HepG2 (cell line): ENCODE data around the gene HJURP. TPM values are rescaled to one million over a fixed set of nuclear protein-coding genes. Genes with fewer than 3 reads are reported as not detected.

Experiments
- EP300 ChIP-seq, 3 experiments: sonication (generic) in 1 of 3; formaldehyde crosslinking in 1 of 3; IDR thresholded peaks; 2 replicates each; pipeline versions ENCODE4 v1.5.1 to v1.6.1; 2011 to 2020; ENCODE audit warnings: low read depth in 2 of 3, low read length in 2 of 3, borderline replicate concordance in 1 of 3, improper control_type of control experiment in 1 of 3, mild to moderate bottlenecking in 1 of 3, missing genetic modification reagents in 1 of 3, moderate library complexity in 1 of 3
- FOXK2 ChIP-seq: fragments of 450-650 bp; IDR thresholded peaks from 2 replicates; pipeline ENCODE4 v1.6.1; 2016
- GATAD2A ChIP-seq: IDR thresholded peaks from 2 replicates; pipeline ENCODE4 v1.6.1; 2016
- NCOR1 ChIP-seq: fragments of 200-600 bp; sonication (generic); IDR thresholded peaks from 2 replicates; pipeline ENCODE4 v1.7.0; 2017; ENCODE audit warnings: antibody characterized with exemption, low read length, borderline replicate concordance
- NFRKB ChIP-seq: fragments of 450-650 bp; IDR thresholded peaks from 2 replicates; pipeline ENCODE4 v1.6.1; 2017
- POLR2AphosphoS5 ChIP-seq: IDR thresholded peaks from 2 replicates; pipeline ENCODE4 v1.6.1; 2012; ENCODE audit warnings: low read depth, low read length
- SCMH1 ChIP-seq: sonication (generic); formaldehyde crosslinking; IDR thresholded peaks from 2 replicates; pipeline ENCODE4 v1.9.0; 2021; ENCODE audit warnings: missing genetic modification reagents, mild to moderate bottlenecking, borderline replicate concordance
- SRSF1 ChIP-seq: fragments of 200-400 bp; formaldehyde crosslinking; optimal IDR thresholded peaks from 2 replicates; pipeline ENCODE3; 2017; ENCODE audit warnings: mild to moderate bottlenecking, low read depth, low read length, moderate library complexity
- TGIF2 ChIP-seq: IDR thresholded peaks from 2 replicates; pipeline ENCODE4 v1.6.1; 2016; ENCODE audit warnings: control low read depth, missing compliant biosample characterization
- THAP11 ChIP-seq: IDR thresholded peaks from 2 replicates; pipeline ENCODE4 v1.6.1; 2016; ENCODE audit warnings: missing biosample characterization, missing genetic modification reagents
- ZMAT3 ChIP-seq: sonication (generic); formaldehyde crosslinking; conservative IDR thresholded peaks from 2 replicates; pipeline ENCODE4 v1.7.0; 2021; ENCODE audit warnings: missing genetic modification reagents
- ZNF136 ChIP-seq: sonication (generic); formaldehyde crosslinking; IDR thresholded peaks from 2 replicates; pipeline ENCODE4 v1.8.1; 2022; ENCODE audit warnings: low read depth, mild to moderate bottlenecking, moderate library complexity, missing genetic modification reagents
- ZNF30 ChIP-seq: sonication (generic); formaldehyde crosslinking; IDR thresholded peaks from 2 replicates; pipeline ENCODE4 v1.5.0; 2020; ENCODE audit warnings: mild to moderate bottlenecking, missing genetic modification reagents
- ZNF569 ChIP-seq: sonication (generic); formaldehyde crosslinking; IDR thresholded peaks from 2 replicates; pipeline ENCODE4 v1.5.0; 2020; ENCODE audit warnings: mild to moderate bottlenecking, missing genetic modification reagents, moderate library complexity, borderline replicate concordance
- ZSCAN9 ChIP-seq: IDR thresholded peaks from 2 replicates; pipeline ENCODE4 v1.6.1; 2016; ENCODE audit warnings: borderline replicate concordance
- polyA plus RNA-seq, 8 experiments: library from polyadenylated mRNA; depleted of rRNA in 3 of 8; stranded (reverse) in 7 of 8; unstranded in 1 of 8; fragments of >200 nt; fragmentation: Illumina TruSeq in 4 of 8; extraction: Trizol in 4 of 8; gene quantifications; 2 replicates each; pipeline versions ENCODE4 v1.2.1 to v1.2.3, GENCODE V29; 2011 to 2016; ENCODE audit warnings: low read depth in 4 of 8, missing spikeins in 1 of 8, mixed read lengths in 1 of 8; ENCODE audit not compliant: insufficient read depth in 1 of 8
- total RNA-seq, 5 experiments: library from RNA; depleted of rRNA; stranded (reverse); fragments of >200 nt; fragmentation: Illumina TruSeq; extraction: Trizol; gene quantifications; 2 replicates each; pipeline ENCODE4 v1.2.3, GENCODE V29; 2016; ENCODE audit warnings: low read depth in 1 of 5
- TF ChIP-seq, protein P1 (sequence below): IDR thresholded peaks from 2 replicates; pipeline ENCODE4 v1.4.0; 2020; ENCODE audit warnings: mild to moderate bottlenecking, missing genetic modification reagents
- TF ChIP-seq, protein P2 (sequence below): IDR thresholded peaks from 2 replicates; pipeline ENCODE4 v1.6.1; 2016; ENCODE audit warnings: missing biosample characterization, missing genetic modification reagents, low read depth
- TF ChIP-seq, protein P3 (sequence below): sonication (generic); formaldehyde crosslinking; IDR thresholded peaks from 2 replicates; pipeline ENCODE4 v1.9.0; 2021; ENCODE audit warnings: missing genetic modification reagents, borderline replicate concordance
- TF ChIP-seq, protein P4 (sequence below): IDR thresholded peaks from 2 replicates; pipeline ENCODE4 v1.6.1; 2016; ENCODE audit warnings: missing genetic modification reagents, missing compliant biosample characterization
- TF ChIP-seq, protein P5 (sequence below): sonication (generic); formaldehyde crosslinking; IDR thresholded peaks from 2 replicates; pipeline ENCODE4 v1.4.0; 2020; ENCODE audit warnings: low read depth, mild to moderate bottlenecking, missing genetic modification reagents

Gene HJURP
- total and polyA plus RNA-seq, 2 of the 13 experiments (the other 11 are each of a cell fraction or from before 2014, with no cell fraction given): 36.3 to 43.9 TPM

DNA sequence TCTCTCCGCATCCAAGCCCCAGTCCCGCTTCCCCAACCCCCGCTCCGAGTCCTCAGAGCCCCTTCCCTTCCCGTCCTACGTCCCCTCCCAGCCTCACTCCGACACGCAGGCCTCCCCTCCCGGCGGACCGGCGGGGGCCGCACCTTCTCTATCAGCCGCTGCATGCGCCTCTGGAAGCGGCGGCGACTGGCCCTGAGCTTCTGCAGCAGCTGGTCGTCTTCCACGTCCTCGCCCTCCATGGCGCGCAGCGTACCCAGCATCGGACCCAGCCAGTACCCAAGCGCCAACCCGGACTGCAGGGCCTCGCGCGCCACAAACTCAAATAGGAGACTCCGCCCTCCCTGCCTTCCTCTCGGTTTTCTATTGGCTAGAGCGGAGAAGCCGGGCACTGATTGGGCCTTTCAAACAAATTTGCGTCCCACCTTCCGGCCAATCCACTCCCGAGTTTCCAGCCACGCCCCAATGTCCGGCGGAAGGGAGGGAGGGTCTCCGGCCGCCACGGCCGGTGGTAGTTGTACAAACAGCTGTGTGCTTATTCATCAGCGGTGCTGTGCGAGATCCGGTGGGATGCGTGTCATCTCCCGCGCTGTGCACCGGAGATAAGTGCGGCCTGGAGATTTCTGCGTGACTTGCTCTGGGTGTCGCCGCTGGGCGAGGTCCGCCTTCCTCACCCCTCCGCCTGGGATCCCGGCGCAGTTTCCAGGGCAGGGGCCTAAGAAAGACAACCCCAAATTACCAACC lies at the start of gene HJURP (continued):
- TF ChIP-seq, protein P1, sequence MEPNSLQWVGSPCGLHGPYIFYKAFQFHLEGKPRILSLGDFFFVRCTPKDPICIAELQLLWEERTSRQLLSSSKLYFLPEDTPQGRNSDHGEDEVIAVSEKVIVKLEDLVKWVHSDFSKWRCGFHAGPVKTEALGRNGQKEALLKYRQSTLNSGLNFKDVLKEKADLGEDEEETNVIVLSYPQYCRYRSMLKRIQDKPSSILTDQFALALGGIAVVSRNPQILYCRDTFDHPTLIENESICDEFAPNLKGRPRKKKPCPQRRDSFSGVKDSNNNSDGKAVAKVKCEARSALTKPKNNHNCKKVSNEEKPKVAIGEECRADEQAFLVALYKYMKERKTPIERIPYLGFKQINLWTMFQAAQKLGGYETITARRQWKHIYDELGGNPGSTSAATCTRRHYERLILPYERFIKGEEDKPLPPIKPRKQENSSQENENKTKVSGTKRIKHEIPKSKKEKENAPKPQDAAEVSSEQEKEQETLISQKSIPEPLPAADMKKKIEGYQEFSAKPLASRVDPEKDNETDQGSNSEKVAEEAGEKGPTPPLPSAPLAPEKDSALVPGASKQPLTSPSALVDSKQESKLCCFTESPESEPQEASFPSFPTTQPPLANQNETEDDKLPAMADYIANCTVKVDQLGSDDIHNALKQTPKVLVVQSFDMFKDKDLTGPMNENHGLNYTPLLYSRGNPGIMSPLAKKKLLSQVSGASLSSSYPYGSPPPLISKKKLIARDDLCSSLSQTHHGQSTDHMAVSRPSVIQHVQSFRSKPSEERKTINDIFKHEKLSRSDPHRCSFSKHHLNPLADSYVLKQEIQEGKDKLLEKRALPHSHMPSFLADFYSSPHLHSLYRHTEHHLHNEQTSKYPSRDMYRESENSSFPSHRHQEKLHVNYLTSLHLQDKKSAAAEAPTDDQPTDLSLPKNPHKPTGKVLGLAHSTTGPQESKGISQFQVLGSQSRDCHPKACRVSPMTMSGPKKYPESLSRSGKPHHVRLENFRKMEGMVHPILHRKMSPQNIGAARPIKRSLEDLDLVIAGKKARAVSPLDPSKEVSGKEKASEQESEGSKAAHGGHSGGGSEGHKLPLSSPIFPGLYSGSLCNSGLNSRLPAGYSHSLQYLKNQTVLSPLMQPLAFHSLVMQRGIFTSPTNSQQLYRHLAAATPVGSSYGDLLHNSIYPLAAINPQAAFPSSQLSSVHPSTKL (CRISPR knock-in tag): peak; percentile 67
- TF ChIP-seq, protein P2, sequence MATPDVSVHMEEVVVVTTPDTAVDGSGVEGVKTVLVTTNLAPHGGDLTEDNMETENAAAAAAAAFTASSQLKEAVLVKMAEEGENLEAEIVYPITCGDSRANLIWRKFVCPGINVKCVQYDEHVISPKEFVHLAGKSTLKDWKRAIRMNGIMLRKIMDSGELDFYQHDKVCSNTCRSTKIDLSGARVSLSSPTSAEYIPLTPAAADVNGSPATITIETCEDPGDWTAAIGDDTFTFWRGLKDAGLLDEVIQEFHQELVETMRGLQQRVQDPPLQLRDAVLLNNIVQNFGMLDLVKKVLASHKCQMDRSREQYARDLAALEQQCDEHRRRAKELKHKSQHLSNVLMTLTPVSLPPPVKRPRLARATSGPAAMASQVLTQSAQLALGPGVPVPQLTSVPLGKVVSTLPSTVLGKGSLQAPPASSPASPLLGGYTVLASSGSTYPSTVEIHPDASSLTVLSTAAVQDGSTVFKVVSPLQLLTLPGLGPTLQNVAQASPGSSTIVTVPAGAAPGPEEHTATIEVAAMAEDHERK: 0 out of 2 replicates have a peak, but pooled peaks have one; percentile 16
- TF ChIP-seq ZNF30 (CRISPR knock-in tag) (peak; percentile 51; the same call in 1 of the 2 replicates), ZSCAN9 (CRISPR knock-in tag) (0 out of 2 replicates have a peak, but pooled peaks have one; percentile 43), GATAD2A (CRISPR knock-in tag) (peak; percentile 31), THAP11 (peak; percentile 64), POLR2AphosphoS5 (peak; percentile 91), NFRKB (no peak), ZNF569 (no peak), SRSF1 (peak; percentile 92), SCMH1 (CRISPR knock-in tag) (no peak), TGIF2 (peak; percentile 92; the same call in 1 of the 2 replicates), EP300 (IDR thresholded peaks at IDR 0.05; ENCODE audit: low read depth in 2 of 2, low read length in 2 of 2) (0 out of 4 replicates have a peak, but pooled peaks of 1 of the 2 experiments have one; percentile 13), EP300 (CRISPR knock-in tag; IDR thresholded peaks at IDR 0.05; ENCODE audit: borderline replicate concordance) (no peak), FOXK2 (0 out of 2 replicates have a peak, but pooled peaks have one; percentile 4), ZNF136 (0 out of 2 replicates have a peak, but pooled peaks have one; percentile 71), NCOR1 (peak; percentile 65; the same call in 1 of the 2 replicates), ZMAT3 (CRISPR knock-in tag) (peak; percentile 50; the same call in 1 of the 2 replicates)
- TF ChIP-seq, protein P3, sequence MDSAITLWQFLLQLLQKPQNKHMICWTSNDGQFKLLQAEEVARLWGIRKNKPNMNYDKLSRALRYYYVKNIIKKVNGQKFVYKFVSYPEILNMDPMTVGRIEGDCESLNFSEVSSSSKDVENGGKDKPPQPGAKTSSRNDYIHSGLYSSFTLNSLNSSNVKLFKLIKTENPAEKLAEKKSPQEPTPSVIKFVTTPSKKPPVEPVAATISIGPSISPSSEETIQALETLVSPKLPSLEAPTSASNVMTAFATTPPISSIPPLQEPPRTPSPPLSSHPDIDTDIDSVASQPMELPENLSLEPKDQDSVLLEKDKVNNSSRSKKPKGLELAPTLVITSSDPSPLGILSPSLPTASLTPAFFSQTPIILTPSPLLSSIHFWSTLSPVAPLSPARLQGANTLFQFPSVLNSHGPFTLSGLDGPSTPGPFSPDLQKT: 0 out of 2 replicates have a peak, but pooled peaks have one; percentile 52
- TF ChIP-seq, protein P4, sequence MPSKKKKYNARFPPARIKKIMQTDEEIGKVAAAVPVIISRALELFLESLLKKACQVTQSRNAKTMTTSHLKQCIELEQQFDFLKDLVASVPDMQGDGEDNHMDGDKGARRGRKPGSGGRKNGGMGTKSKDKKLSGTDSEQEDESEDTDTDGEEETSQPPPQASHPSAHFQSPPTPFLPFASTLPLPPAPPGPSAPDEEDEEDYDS: peak; percentile 88
- TF ChIP-seq, protein P5, sequence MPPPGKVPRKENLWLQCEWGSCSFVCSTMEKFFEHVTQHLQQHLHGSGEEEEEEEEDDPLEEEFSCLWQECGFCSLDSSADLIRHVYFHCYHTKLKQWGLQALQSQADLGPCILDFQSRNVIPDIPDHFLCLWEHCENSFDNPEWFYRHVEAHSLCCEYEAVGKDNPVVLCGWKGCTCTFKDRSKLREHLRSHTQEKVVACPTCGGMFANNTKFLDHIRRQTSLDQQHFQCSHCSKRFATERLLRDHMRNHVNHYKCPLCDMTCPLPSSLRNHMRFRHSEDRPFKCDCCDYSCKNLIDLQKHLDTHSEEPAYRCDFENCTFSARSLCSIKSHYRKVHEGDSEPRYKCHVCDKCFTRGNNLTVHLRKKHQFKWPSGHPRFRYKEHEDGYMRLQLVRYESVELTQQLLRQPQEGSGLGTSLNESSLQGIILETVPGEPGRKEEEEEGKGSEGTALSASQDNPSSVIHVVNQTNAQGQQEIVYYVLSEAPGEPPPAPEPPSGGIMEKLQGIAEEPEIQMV (CRISPR knock-in tag): peak; percentile 41; the same call in 1 of the 2 replicates
